GM19035 (cell line): ENCODE results near the gene MGAT4A.

Experiments
- ATAC-seq: cut with Tn5 transposase; IDR thresholded peaks from one replicate; pipeline ENCODE4 v1.9.1; 2021; ENCODE audit not compliant: unreplicated experiment

MGAT4A gene

GRCh38 chr2:98704499-98705332 lies 26.2 kb downstream of the MGAT4A start:
- ATAC-seq: no peak

GRCh38 chr2:98703738-98704137 lies 27.2 kb downstream of the MGAT4A start:
- ATAC-seq: no peak

- ATAC-seq: no peak
These were observed 27.9 kb downstream of the MGAT4A start for GRCh38 chr2:98702858-98703620.

- ATAC-seq: no peak
These were observed 28.7 kb downstream of the MGAT4A start for GRCh38 chr2:98702127-98702802.

- no peak for ATAC-seq
These were observed 29.7 kb downstream of the MGAT4A start for GRCh38 chr2:98701230-98701629.

GRCh38 chr2:98698896-98699295 lies 32.0 kb downstream of the MGAT4A start:
- no peak for ATAC-seq

GRCh38 chr2:98697651-98698337 lies 33.1 kb downstream of the MGAT4A start:
- no peak for ATAC-seq

- ATAC-seq: no peak
These were observed 34.7 kb downstream of the MGAT4A start for GRCh38 chr2:98696200-98696599.

- no peak for ATAC-seq
These were observed 35.7 kb downstream of the MGAT4A start for GRCh38 chr2:98695255-98695654.

GRCh38 chr2:98693477-98693876 lies 37.5 kb downstream of the MGAT4A start:
- no peak for ATAC-seq

- no peak for ATAC-seq
These were observed 38.6 kb downstream of the MGAT4A start for GRCh38 chr2:98692090-98693054.

GRCh38 chr2:98691303-98691702 lies 39.6 kb downstream of the MGAT4A start:
- ATAC-seq: no peak

GRCh38 chr2:98685930-98686887 lies 44.7 kb downstream of the MGAT4A start:
- ATAC-seq: no peak

GRCh38 chr2:98683728-98684127 lies 47.2 kb downstream of the MGAT4A start:
- no peak for ATAC-seq

- no peak for ATAC-seq
These were observed 54.2 kb downstream of the MGAT4A start for GRCh38 chr2:98676742-98677141.

GRCh38 chr2:98674233-98674964 lies 56.5 kb downstream of the MGAT4A start:
- ATAC-seq: no peak

- ATAC-seq: no peak
These were observed 61.3 kb downstream of the MGAT4A start for GRCh38 chr2:98669675-98670074.

- ATAC-seq: no peak
These were observed 65.3 kb downstream of the MGAT4A start for GRCh38 chr2:98665677-98666076.
